HG03039 (cell line): ENCODE measurements around the gene ZBED4.

Experiments
- ATAC-seq: cut with Tn5 transposase; IDR thresholded peaks from one replicate; pipeline ENCODE4 v1.9.1; 2021; ENCODE audit warnings: mild to moderate bottlenecking, moderate library complexity; ENCODE audit not compliant: unreplicated experiment

ZBED4 gene

DNA sequence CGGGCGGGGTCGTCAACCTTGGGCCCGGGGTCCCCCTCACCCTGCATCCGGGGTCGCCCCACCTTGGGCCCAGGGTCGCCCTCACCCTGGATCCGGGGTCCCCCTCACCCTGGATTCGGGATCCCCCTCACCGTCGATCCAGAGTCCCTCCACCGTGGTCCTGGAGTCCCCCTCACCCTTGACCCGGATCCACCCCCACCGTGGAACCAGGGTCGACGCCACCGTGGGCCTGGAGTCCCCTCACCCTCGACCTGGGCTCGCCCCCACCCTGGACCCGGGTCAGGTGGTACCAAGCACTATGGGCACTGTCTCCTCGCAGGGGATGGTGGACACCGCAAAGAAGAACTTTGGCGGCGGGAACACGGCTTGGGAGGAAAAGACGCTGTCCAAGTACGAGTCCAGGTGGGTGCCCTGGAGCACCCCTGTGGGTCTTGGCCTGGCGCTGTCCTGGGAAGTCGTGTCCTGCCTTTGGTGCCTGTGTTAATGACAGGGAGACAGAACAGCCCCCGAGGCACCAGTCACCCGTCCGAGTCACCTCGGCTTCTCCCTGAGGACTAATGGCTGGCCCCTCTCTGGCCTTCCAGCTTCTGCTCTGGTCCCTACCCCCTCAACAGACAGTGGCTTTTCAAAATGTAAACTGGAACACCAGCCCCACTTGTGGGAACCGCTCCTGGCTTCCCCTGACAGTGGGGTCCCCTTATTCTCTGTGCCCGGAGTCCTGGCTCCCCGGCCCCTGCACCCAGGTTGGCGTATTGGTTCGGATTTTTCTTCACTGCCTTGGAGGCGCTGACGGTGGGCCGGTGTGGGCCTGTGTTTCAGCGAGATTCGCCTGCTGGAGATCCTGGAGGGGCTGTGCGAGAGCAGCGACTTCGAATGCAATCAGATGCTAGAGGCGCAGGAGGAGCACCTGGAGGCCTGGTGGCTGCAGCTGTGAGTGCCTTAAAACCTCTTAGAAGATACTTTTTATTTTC is 65.6 kb downstream of the ZBED4 start:
- peak; percentile 0 for ATAC-seq

DNA sequence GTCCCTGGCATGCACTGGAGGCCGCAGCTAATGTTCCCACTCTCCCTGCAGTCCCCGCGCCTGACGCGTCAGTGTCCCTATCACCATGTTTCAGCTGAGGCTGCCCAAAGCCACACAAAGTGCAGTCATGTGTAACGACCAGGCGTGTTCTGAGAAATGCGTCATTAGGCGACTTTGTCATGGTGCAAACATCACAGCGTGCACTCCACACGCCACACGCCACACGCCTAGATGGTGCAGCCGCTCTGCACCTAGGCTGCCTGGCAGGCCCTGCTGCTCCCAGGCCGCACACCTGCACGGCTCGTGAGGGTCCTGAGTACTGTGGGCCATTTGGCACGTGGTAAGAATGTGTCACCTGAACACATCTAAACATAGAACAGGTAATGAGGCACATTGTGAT is 67.2 kb downstream of the ZBED4 start:
- no peak for ATAC-seq

DNA sequence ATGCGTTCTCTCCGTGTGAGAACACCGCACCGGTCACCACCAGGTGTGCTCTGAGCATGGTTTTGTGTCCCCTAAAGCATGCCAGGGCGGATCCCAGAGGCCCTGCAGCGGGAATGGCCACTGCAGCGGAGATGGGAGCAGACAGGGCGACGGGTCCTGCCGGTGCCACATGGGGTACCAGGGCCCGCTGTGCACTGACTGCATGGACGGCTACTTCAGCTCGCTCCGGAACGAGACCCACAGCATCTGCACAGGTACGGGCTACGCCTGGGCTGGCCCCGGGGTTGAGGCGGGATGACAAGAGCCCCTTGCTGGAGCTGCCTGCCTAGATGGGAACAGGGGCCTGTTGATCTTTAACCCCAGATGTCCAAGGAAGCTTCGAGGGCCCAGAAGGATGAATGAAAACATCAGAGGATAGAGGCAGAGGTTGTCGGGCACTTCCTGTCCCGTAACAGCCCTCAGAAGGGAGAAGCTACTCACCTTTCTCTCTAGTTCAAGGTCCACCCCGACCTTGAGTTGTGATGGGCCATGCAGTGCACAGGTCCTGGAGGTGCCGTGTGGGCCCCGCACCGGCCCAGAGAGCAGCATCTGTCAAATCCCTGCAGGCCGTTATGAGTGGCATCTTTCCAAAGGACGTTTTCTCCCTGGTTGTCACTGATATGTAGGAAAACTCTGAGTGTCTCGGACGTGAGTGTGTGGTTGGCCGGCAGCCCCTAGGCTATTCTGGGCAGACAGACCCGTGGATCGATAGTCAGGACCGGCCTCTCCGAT is 68.0 kb downstream of the ZBED4 start:
- no peak for ATAC-seq

DNA sequence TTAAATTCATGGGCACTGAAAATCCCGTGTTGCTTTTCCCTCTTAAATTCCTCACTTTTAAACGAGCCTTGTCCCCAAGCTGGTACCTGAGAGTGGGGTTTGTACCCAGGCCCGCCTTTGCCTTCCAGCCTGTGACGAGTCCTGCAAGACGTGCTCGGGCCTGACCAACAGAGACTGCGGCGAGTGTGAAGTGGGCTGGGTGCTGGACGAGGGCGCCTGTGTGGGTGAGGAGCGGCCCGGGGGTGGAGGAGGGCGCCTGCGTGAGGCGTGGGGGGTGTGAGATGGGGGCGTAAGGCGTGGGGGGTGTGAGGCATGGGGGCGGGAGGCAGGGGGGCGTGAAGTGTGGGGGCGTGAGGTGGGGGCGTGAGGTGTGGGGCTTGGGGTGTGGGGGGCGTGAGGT is 68.8 kb downstream of the ZBED4 start:
- no peak for ATAC-seq

DNA sequence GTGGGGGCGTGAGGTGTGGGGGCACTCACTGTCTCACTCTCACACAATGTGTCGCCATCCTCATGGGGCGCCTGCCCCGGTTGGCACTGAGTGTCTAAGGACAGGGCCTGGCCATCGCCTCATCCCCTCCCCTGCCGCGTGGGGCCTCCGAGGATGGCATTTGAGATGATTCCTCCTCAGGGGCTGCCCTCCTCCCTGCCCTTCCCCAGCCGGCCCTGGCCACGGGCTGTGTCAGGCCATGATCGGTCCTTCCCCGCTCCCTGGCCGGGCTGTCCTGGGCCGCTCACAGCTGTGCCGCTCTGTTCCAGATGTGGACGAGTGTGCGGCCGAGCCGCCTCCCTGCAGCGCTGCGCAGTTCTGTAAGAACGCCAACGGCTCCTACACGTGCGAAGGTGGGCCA is 69.3 kb downstream of the ZBED4 start:
- ATAC-seq = no peak

DNA sequence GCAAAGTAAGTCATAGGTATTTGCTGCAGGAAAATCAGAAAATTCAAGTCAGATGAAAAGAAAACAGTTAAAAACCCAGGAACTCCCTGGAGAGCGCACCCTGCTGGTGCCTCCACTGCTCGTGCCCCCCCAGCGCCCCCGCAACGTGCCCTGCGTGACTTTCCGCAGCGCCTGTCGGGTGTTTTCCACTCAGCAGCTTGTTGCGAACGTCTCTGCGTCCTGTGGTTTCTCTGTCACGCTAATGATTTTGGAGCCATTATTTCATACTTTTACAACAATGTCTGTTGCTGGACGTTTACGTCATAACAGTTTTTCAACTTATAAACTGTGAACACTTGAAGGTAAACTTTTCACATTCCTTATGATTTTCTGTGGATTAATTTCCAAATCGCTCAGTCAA is 69.8 kb downstream of the ZBED4 start:
- no peak for ATAC-seq

DNA sequence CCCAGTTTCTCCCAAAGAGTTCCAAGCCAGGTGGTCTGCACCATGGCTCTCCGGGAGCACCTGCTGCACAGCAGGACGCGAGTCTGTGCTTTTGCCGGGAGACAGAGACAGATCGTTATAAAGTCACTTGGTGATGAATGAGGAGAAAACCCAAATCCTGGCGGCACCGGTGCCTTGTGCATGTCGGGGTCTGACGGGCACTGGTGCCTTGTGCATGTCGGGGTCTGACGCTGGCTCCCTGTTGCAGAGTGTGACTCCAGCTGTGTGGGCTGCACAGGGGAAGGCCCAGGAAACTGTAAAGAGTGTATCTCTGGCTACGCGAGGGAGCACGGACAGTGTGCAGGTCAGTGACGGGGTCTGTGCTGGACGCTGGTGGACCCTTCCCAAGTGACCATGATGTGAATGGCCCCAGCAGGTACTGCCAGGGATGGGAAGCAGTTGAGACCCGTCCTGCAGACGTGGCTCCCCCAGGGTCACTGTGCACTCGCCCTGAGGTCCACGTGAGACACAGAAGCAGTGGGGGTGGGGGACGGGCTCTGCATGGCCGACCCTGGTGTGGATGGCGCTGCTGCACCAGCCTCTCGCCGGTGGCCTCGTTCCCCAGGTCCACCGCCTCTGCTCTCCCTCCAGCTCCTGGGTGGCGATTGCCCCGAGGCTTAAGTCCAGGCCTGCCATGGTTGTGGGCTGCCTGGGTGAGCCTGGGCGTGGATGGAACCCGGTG is 70.6 kb downstream of the ZBED4 start:
- no peak for ATAC-seq

DNA sequence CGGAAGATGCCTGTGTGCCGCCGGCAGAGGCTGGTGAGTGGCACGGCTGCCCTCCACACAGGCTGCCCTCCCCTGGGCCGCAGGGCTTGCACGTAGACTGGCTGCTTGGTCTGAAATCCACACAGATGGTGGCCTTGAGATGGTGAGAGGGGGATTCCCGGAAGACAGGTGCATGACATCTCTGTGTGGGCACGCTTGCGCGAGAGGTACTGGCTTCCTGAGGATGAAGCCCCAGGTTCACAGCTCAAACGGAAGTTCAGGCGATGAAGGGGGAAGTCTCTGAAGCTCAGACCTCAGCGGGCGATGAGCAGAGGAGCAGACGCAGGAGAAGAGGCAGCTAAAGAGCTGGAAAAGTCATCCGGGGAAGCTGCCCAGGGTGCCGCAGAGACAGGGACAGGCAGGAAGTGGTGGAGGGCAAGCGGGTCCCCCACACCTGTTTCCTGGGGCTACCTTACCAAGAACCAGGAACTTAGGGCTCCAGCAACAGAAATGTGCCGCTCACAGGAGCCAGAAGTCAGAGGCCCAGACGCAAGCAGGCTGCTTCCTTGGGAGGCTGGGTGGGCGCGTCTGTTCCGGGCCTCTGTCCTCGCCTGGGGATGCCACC is 72.0 kb downstream of the ZBED4 start:
- ATAC-seq = no peak

- no peak for ATAC-seq
Observed at GRCh38 chr22:49926916-49927315, 73.3 kb downstream of the ZBED4 start.

DNA sequence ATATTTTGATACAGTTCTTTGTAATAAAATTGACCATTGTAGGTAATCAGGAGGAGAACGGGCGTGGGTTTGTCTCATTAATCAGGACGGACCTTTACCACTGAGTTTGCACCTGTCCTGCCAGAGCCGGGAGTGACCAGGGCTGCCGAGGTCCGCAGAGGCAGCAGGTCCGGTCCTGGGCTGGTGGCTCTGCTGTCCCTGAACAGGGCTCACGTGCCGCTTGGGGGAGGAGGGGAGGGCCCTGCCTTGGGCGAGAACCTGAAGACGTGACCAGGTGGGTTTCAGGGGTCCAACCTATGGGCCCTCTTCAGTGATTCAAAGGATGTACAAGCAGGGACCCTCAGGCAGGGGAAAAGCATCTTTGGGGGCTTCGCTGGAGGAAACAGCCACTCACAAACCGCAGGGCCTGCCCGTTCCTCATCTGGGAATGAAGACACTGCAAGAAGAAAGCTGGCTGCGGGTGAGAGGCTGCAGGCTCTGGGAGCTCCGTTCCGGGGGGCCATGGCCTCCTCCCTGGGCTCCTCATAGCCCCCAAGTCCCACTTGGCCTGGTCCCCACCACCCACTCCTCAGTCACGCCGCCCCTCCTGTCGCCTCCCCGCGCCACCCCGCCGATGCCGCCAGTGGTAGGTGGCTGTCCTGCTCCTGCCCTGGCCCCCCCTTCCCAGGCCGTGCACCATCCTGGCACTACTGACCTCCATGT is 74.0 kb downstream of the ZBED4 start:
- no peak for ATAC-seq

DNA sequence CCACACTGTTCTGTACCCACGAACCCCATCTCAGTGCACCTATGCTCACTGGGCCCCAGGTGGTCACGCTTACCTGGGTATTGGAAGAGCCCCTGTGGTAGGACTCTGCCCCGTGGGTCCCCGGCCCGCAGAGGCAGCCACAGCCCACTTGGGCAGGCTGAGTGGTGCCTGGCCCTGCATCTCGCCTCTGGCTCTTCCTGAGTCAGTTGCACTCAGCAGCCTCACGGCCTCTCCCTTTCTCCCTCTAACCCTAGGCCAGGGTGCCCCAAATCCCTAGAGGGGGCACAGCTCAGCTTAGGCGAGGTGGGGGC is 74.5 kb downstream of the ZBED4 start:
- no peak for ATAC-seq

DNA sequence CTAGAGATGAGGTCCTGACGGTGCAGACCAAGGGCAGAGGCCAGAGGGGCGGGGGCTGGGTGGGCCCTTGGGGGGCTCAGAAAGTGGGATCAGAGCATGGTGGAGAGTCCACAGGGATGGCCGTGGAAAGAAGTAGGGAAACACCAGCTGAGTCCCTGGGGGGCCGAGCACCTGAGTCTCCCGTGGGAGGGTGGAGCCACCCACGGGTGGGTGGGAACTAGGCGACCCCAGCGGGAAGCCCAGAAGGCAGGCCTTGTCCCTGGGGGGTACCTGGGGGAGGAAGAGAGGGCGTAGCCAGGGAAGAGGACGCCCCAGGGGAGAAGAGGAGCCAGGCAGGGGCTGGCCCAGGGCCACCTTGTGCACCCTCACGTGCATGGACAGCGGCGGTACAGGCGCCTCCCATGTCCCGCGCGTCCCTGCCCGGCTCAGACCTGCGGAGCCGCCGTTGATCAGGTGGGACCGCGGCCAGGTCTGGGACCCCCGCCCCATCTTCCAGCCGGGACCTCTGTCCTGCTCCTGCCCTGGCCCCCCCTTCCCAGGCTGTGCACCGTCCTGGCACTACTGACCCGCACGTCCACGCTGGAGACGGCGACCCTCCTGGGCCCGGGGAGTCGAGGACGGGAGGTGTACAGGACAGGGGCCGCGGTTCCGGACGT is 75.0 kb downstream of the ZBED4 start:
- ATAC-seq = no peak

DNA sequence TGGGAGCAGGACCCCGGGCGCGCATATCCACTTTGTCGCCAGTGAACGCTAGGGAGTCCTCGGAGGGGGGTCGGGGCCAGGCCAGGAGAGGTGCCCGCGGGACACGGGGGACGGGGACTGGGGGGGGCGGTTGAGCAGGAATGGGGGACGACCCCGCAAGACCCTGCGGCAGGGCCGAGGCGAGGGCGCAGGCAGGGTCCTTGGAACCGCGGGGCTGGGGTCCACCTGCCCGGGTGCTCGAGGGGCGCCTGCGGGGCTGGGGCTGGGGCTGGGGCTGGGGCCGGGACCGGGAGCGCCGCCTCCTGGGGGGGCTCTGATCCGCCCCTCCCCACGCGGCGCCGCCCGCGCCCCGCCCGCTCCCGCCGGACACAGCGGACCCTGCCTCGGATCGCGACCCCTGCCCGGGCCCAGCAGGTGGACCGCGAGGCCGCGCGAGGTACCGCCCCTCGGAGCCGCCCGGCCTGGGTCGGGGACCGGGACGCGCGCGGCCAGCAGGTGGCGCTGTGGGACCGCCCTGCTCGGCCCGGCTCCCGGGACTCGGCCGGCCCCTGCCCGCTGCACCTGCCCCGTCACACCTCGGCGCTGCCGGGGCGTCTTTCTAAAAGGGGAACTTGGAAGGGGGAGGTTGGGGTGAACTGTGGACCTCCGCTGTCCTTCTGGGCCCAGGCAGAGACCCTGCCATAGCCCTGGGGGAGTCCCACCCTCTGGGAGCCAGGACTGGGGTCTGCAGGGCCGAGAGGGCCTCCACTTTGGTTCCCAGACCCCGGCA is 75.8 kb downstream of the ZBED4 start:
- ATAC-seq = no peak

DNA sequence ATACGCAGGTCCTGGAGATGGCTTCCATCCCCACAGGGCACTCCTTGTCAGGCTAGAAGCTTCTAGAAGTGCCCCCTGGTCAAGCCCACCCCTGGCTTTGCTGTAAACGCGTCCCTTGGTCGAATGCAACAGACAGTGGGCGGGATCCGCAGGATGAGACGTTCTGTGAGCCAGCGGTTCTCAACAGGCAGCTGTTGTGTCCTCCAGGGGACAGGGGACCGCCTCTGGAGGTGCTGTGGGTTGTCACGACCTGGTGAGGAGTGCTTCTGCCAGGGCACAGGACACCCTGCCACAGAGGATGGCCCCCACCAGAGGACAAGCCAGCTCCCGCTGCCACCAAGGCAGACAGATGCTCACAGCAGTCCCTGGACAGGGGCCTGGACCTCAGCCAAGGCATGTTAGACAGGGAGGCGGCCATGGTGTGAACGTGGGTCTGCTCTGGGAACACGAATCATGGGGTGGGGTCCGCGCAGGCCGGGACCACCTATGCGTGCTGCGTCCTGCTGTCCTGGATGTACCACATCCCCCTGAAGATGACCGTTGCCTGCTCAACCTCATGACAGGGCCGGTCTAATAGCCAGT is 76.4 kb downstream of the ZBED4 start:
- no peak for ATAC-seq

DNA sequence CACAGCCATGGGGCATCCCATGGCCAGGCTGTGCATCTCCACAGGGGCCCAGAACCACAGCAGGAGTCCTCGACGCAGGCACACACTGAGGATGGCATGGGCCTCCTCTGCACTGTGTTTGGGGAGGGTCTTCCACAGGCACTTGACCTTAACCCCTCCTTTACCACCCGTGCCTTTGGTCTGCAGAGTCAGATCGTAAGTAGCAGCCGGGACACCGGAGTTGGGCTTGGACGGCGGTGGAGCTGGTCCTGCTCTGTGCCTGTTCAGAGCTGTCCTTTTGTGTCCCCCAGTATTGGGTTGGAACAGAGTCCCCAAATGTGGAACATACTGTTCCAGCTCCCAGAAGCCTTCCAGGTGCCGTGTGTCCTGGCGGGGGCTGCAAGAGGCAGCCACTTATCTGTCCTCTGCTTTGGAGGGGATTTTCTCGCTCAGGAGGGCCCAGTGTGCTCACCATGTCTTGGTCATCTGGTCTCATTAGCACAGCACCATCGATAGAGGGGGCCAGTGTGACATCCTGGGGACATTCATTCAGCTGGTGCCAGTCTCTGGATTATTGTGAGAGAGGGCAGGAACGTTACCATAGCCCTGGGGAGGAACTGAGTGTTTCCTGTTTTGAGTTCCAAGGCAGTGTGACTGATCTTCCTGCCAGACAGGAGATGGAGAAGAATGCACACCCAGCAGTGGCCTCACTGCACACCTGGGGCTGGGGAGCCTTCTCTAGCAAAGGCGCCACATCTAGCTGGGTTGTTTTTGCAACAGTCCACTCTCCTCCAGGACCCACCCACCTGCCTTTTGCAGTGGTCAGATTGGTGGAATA is 77.2 kb downstream of the ZBED4 start:
- no peak for ATAC-seq

GRCh38 chr22:49933236-49934159 is 79.9 kb downstream of the ZBED4 start:
- no peak for ATAC-seq
